Stimulated activated CD4-positive, alpha-beta T cell treated with anti-CD3 and anti-CD28 coated beads, Interleukin-2, amount 100 ng/mL, for 48 hours (primary cell): ENCODE measurements around the gene NPBWR2.

Source experiments
- DNase-seq, 2 donors: peaks; one replicate each; pipeline ENCODE4 v3.0.0-alpha.2; 2020

Gene NPBWR2

DNA sequence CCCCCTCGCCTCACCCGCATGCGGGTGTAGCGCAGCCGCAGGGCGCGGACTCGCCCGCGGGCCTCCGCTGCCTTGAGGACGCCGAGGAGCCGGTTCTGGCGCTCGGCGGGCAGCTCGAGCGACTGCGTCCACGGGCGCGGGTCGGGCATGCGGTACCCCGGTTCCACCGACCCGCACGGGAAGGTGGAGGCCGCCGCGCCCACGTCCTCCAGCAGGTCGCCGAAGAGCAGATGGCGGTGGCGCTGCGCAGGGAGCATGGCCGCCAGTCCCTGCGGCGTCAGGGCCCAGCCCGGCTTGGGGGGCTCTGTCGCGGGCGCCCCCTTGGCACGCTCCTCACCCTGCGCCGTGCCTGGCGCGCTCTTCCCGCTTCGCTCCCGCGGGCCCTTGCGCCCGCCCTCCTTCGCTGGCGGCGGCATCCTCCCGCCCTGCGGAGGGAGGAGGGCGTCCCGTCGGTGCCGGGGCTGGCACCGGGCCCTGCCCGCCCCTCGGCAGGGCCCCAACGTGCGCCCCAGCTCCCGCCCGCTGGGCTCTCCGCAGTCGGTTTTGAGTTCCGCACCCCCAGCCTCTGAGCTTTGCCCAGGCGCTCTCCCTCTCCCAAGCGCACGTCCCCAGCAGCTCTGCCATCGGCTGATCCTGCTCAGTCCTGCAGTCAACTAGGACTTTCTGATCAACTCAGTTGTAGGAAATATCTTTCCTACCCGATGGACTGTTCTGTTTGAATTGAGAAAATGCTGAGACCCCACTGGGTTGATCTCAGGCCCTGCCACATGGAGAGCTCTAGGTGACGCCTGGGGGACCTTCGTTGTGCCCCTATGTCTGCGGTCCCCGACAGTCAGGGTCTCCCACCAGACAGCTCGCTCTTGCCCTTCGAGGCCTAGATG, 23.3 kb downstream of the NPBWR2 start, which contains the start of gene LKAAEAR1:
Gene LKAAEAR1, minus strand, starts transcription at position 595 of the 881 bp plus-strand sequence. Its CDS starts 179 bp downstream, at position 416.
- DNase-seq, result no peak

DNA sequence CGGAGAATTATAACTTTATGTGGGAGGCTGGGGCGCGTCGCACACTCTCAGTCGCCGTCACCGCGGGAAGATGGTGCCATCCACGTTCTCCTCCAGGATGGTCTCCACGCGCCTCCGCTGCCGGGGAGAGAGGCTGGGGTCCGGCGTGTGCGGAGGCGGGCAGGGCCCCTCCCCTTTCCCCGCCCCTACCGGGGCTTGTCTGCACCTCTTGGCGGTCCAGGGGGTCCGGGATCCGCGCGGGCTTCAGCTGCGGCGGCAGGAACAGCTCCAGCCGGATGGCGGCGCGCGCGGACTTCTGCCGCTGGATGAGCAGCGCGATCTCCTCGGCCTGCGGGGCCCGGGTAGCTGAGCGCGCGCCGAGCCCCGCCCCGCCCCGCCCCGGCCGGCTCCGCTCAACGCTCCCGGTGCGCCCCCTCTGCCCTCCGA, 24.0 kb downstream of the NPBWR2 start:
- DNase-seq, result peak; percentile 65 to 72

GRCh38 chr20:64082820-64083377, 24.5 kb downstream of the NPBWR2 start:
- no peak for DNase-seq

GRCh38 chr20:64082126-64082731, 25.1 kb downstream of the NPBWR2 start:
- DNase-seq, result no peak

DNA sequence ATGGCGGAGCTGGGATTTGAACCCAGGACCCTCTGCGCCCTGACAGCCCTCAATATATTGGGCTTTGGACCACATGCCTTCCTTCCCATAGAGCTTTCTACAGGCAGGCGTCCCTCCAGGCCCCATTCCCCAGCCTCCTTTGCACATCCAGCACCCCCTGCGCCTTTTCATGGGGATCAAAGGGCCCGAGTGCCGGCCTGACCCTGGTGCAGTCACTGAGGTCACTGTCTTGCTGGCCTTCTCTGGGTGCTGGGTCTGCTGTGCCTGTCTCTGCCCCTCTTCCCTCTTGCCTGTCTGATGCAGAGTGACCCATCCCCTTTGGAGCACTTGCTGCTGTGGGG, 25.8 kb downstream of the NPBWR2 start:
- no peak for DNase-seq

DNA sequence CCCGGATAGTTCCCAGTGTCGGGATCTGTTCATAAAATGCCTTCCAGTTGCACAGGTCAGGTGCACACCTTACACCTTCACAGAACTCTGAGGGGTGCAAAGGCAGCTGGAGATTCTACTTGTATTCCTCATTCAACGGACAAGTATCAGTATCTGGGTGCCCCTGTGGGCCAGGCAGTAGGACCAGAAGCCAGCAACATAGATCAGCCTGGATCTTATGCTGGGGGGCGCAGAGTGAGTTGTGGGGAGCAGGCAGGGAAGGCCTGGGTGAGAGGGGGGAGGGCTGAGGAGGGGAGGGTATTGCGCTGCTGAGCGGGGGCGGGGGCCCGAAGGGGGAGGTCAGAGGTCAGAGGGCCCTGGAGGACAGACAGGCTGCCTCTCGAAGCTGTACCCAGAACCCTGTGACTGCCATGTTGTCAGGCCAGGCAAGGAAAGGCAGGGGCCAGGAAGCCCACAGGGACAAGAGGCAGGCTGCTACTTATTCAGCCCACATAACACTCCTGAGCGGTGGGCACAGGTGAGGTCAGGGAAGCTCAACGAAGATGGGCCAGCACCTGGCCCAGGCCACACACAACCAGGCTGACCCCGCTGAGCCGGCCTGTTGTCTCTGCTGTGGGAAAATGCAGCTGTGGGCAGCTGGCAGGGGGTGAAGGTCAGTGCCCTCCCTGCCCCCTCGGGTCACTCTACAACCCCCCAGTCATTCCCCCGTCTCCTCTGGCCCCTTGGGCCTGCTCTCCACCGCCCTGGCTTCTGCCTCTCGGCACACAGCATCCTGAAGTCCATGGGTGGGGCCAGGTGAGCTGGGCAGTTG, 26.3 kb downstream of the NPBWR2 start:
- no peak for DNase-seq

- no peak for DNase-seq
Observed at GRCh38 chr20:64080013-64080812, 27.2 kb downstream of the NPBWR2 start, which contains the start of gene OPRL1. Gene OPRL1, plus strand, starts transcription at chr20:64080082. Its CDS starts 12,639 bp downstream, at chr20:64092721.

DNA sequence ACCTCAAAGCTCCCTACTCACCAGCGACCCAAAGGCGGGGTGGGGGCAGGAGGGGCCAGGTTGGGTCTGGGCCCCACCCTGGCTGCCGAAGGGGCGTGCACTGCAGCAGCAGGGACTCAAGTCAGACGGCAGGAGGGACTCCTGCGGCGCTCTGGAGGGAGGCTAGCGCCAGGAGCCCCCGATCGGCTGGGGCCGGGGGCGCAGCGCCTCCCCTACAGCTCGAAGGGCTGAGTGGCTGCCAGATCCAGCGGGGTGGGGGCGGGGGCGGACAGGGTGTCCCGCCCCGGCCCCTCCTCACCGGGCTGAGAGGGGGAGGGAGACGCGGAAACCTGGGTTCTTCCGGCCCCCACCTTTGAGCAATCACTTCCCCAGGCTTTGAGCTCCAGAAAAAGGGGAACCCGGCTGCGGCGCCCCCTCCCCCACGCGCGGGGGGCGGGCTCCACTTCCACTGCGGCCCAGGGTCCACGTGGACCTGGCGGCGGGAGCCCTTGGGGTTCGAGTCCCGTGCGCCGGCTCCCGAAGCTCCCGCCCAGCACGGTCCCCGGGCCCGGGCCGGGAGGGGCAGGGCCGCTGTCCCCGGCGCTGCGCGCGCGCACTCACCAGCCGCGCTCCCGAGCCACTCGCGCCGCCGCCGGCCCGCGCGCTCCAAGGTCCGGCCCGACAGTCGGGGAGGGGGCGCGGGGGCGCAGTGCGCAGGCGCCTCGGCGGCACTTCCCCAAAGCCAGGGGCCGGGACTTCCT, 27.9 kb downstream of the NPBWR2 start, which contains the start of gene RGS19:
Gene RGS19, minus strand, starts transcription at position 246 of the 740 bp plus-strand sequence. CDS start 2,632 bp downstream, outside the sequence.
- peak; percentile 62 to 66 for DNase-seq

GRCh38 chr20:64078934-64079272, 28.5 kb downstream of the NPBWR2 start:
- no peak for DNase-seq

DNA sequence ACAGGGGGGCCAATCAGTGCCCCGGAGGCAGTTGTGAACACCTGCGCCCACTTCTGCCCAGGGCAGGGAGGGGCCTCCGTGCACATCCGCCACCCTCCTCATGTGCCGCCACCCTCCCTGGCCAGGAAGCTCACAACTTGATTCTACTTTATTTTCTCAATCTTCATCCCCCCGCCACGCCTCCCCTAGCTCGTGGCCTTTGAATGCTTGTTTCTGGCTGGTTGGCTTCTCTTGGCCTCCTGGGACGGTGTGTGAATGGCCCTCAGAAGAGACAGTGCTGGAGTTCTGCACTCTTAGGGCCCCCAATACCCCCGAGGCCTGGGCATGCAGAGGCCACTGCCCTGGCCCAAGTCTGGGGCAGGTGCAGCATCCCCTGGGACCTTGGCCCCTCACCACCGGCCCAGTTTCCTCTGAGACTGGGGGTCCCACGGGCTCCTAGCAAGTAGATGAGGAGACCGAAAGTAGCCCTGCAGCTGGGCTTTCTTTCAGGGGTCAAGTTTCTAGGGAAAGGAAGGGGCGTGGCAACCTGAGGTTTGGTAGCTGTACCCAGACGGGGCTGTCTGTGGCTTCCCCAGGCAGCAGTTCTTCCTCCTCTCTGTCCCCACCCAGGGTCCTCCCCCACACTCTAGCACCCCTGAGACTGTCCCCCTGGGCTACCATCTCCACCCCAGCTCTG, 29.4 kb downstream of the NPBWR2 start:
- DNase-seq, result no peak

DNA sequence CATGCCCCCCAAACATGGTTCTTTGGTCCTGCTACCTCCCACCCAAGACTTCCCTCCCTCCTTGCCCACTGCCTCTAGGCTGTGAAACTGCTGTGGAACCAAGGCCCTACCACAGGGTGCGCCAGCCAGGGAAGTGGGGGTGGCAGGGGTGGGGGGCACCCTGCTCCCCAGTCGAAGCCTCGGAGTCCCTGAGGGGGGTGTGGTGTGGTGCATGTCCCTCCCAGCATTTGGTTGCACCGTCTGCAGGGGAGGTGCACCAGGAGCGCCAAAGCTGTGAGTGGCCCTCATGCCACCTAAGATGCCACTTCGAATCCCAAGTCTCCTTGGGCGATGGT, 29.9 kb downstream of the NPBWR2 start:
- DNase-seq, result no peak

GRCh38 chr20:64077094-64077493, 30.3 kb downstream of the NPBWR2 start:
- no peak for DNase-seq

DNA sequence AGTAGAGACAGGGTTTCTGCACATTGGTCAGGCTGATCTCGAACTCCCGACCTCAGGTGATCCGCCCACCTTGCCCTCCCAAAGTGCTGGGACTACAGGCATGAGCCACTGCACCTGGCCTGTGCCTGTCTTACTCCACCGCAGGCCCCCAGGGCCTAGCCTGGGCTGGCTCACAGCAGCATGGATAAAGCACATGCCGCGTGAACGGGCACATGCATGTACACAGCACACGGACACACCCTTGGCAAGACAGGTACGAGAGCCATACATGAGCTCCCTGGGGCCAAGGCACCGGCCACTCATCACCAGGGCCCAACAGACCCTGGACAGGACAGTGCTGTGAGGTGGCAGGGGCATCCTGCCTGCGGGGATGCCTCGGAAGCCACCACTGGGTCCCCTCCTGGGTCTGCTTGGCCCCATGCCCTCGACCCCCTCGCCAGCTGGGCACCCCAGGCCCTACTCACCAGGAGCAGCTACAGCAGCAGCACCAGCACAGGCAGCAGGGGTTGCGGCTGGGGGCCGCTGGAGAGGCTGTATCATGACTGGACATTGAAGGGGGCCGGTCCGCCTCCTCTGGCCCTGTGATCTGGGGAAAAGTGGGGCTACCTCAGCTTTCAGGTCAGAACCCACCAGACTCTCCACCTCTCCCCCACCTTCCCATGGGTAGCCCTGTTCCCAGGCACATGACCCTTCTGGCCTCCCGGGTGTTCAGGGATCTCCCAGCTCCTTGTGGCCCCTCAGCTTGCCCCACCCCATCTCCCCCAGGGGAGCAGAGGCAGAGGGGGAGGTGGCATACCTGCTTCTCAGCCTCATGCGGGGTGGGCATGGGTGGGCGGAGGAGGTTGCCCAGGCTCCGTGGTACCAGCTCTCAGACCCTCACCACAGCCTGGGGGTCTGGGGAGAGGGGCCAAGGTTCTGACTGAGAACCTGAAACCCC, 31.0 kb downstream of the NPBWR2 start:
- DNase-seq, result no peak

DNA sequence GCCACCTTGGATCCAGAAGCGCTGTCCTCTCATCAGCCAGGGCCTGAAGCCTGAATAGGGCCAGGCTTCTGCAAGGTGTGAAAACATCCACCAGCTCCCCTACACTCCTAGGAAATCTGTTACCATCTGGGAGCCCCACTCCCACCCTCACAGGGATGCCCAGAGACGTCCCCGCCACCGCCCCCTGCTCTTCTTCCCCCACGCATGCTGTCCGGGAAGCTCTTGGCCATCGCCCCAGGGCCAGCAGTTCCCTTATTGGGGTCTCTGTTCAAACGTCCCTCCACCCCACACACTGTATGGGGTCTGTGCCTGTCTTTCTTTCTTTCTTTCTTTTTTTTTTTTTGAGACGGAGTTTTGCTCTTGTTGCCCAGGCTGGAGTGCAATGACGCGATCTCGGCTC, 31.8 kb downstream of the NPBWR2 start:
- no peak for DNase-seq

DNA sequence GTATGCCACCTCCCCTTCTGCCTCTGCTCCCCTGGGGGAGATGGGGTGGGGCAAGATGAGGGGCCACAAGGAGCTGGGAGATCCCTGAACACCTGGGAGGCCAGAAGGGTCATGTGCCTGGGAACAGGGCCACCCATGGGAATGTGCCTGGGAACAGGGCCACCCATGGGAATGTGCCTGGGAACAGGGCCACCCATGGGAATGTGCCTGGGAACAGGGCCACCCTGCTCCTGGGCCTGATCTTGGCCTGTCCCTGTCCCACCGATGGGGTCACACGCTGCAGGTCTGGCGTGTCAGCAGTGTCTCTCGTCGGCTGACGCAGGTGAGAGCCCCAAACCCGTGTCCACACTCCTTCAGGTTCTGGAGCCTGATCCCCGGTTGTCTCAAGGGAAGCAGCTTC, 32.4 kb downstream of the NPBWR2 start:
- no peak for DNase-seq

DNA sequence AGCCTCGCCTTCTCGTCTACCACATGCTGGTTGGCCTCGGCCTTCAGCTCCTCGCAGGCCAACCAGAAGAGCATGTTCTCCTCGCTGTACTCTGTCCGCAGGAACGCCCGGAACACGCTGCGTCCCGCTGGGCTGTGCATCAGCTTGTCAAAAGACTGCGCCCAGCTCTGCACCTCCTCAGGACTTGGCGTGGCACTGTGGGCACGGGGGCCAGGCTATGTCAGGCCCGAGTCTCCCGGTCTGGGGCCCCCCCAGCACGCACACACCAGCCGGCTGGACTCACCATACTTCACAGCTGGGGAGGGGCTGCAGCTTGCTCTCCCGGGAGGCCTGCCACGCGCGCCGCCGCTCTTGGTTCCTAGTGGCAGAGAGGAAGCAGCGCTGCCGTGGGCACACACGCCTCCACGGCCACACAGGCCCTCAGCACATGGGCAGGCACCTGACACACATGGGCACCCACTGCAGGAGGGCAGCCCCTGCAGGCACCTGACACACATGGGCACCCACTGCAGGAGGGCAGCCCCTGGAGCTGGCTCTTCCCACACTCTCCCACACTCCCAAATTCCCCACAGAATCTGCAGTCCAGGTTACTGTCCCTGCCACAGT, 33.1 kb downstream of the NPBWR2 start:
- DNase-seq, result no peak

DNA sequence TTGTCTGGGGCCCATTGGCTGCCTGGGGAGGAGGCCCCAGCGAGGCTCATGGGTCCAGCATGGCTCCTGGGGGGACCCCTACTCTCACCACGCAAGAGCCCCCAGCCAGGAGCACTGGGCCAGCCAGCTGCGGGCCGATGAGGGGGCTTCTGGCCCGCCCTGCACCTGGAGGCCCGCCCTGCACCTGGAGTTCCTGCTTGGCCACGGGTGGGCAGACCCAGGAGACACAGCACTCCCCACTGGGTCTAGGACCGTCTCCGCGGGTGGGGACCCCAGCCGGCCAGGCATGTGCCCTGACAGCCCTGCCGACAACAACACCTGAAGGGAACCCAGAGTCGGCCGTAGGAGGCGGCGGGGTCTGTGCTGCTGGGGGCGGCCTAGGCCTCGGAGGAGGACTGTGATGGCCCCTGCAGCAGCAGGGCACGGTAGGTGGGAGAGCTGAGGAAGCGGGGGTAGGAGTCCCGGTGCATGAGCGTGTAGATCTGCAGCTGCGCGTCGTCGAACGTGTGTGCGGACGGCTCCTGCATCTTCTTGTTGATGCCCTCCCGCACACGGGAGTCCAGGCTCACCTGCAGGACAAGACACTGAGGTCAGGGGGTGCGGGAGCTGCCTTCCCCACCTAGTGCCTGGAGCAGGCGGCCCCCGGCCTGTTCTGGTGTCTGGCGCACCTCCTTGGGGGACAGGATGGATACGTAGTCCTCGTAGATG, 33.7 kb downstream of the NPBWR2 start:
- DNase-seq, result no peak

GRCh38 chr20:64072498-64073063, 34.8 kb downstream of the NPBWR2 start:
- no peak for DNase-seq
